ENCODE measurements around the gene ING4.

ING4 gene

DNA sequence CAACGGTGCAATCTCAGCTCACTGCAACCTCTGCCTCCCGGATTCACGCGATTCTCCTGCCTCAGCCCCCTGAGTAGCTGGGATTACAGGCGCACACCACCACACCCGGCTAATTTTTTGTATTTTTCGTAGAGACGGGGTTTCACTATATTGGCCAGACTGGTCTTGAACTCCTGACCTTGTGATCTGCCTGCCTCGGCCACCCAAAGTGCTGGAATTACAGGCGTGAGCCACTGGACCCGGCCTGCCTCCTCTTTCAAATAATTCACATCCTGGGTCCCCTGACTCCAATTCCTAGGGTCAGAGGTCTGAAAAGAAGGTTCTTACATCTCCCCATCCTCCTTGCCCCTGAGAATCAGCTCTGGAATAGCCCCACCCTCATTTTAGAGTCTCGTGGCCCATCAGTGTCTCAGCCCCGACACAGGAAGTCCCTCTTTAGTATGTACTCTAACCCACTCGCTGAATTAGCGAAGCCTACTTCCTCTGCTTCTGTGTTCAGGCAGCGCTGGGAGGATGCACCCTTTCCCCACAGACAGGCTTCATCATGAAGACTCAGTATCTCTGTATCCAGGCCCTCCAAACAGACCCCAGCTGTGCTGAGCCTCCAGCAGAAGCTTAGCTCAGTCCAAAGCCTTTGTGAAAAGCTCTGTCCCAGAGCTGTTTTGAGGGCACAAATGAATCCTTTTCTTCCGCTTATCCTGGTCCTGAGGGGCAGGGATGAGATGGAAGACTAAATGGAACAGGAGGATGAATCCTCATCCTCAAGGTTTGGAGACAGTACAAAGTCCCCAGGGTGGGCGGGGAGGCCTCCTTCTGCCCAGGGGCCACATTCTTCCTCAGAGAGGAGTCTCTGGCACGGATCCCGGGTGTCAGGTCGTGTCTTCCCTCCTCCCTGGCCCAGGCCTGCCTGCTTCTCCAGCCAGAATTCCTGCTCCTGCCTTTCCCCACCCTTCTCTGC is 30.6 kb downstream of the ING4 start:
- no peak for DNase-seq

DNA sequence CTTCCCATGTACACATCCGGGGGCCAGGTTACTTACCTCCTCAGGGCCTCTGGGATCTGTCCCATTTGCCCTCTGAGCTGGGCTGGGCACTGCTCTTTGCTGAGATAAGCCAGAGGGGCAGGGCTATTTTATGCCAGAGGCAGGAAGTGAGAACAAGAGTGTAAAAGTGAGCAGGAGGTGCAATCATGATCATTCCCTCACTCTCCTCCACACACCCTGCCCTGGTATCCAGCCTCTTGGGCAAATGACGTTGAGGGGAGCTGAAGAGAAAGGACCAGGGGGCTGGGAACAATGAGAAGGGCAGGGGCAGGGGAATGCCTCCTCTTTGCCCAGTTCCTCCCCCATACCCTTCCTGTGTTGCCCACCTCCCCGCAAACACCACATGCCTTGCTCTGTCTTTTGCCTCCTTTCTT is 31.4 kb downstream of the ING4 start:
- DNase-seq = no peak

DNA sequence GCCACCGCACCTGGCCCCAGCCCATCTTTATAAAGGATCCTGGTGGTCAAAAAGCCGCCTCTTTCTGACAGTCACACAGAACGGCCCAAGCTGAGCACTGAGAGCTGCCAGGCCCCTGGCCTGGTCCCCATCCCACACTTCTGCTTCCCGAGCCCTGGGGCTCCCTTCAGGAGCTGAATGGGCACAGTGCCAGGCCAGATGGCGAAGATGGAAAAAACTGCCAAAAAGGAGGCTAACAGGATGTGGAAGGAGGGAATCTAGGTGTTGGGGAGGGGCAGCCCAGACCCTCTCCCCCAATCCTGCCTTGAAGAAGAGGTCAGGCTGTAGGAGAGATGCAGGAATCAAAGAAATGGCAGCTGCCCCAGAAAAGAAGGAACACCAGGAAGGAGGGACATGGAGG is 32.2 kb downstream of the ING4 start:
- DNase-seq = no peak

DNA sequence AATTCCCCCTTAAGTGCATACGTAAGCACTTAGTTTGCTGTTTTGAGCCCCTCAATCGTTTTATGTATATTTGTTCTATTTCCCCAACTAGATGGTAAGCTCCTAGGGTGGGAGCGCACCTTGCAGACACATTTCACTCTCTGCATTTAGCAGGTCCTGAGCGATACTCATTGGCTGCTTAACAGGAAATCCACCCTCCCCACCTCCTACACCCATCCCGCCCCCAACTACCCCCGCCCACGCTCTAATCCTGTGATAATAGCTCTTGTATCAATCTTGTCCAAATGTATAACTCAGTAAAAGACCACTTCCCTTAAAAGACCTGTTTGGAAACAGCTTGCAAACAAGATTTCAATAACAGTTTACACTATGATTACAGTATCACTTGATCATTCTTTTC is 35.3 kb downstream of the ING4 start:
- no peak for DNase-seq

DNA sequence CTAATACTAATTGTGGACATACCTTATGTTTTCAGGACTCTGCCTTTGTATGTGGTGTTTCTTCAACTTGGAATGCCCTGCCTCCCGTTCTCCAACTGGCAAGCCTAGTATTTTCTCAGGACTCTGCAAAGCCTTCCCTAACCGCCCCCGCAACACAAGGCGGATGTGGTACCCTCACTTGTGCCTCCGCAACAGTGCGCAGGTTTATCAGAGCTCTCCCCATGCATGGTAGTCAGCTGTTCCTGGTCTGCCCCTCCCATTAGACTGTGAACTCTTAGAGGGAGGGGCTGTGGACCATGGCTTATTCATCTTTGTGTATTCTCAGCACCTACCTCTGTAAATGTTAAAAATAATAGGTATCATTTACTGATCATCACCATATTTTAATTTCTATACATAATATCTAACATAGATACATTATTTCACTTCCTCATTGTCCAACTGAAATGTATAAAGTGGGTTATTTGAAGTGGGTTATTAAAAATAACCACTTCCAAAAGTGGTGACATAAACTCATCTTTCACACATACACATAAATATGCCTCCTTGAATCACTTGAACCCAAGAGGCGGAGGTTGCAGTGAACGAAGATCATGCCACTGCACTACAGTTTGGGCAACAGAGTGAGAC is 36.1 kb downstream of the ING4 start:
- no peak for DNase-seq

DNA sequence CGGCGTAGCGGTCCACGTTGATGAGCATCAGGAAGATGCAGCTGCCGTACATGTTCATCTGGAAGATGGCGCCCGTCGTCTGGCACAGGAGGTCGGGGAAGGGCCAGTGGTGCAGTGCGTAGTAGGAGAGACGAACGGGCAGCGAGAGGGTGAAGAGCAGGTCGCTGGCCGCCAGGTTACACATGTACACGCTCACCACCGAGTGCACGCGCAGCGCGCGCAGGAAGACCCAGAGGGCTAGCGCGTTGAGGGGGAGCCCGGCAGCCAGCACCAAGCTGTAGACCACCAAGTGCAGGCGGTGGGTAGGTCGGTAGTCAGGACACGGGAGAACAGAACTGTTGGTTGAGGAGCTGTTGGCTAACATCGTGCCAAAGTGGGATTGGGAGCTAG is 42.0 kb downstream of the ING4 start:
- DNase-seq = no peak

DNA sequence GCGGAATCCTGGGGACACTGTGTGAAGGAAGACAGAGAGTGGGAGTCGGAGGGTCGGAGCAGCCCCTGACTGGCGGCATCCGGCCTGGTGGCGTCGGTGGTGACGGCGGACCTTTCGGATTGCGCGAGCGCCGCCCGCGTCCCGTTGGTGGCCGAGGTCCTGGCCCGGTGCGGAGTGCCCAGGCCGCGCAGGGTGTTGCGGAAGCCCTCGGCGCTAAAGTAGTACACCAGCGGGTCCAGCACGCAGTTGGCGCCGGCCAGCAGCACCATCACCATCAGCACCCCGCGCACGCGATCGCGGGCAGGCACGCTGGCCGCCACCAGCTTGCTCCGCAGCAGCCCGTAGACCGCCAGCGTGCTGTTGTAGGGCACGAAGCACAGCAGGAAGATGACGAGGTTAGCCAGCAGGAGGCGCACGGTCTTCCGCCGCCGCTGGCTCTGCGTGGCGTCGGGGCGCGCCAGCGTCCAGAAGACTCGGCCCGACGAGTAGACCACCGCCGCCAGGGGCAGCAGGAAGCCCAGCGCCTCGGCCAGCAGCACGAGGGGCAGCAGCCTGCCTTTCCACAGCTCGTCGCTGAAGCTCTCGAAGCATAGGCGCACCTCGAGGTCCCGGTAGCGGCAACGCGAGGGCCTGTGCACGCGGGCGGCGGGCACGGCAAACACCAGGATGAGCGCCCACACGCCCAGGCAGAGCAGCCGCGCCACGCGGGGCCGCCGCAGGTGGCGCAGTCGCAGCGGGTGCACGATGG is 42.6 kb downstream of the ING4 start:
- no peak for DNase-seq

DNA sequence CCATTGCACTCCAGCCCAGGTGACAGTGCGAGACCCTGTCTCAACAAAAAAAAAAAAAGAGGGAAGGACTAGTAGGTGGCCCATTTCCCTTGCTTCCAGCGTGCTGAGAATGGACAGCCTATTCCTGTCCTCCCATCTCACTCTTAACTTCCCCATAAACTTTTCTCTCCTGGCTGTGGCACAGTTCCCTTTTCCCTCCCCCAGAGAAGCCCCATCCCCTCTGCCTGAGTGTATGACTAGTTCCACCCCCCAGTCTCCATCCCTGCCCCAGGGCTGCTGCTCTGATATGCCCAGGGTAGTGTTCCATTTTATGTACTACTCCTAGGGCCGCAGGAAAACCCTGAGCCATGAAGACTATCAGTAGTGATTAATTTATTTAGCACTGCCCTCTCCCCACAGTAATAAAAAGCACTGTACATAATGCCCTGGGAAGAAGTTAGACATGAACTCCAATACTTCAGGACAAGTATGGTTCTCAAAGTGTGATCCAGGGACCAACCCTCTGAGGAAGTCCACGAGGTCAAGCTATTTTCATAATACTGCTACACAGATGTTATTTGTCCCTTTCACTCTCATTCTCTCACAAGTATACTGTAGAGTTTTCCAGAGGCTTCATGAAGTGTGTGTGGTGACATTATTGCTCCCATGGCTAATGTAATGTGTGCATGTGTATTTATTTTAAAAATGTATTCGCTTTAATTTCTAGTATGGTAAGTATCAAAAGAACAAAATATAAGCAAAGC is 44.3 kb downstream of the ING4 start:
- no peak for DNase-seq

DNA sequence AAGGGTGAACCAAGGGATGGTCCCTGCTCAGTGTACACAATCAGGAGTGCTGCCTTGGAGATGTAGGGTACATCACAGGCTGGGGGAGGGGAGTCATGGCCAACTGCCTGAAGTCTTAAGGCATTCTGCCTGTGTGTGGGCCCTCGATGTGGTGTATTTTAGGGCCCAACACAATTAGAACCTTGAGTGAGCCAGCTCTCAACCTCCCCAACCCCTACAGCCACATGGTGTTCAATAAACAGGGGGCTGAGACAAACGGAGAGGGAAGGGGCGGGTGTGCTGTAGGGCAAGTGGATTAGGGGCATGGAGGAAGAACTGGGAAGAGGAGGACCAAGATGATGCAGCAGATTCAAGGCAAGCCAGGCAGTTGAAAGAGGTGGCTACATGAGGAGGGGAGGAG is 47.1 kb downstream of the ING4 start:
- no peak for DNase-seq

DNA sequence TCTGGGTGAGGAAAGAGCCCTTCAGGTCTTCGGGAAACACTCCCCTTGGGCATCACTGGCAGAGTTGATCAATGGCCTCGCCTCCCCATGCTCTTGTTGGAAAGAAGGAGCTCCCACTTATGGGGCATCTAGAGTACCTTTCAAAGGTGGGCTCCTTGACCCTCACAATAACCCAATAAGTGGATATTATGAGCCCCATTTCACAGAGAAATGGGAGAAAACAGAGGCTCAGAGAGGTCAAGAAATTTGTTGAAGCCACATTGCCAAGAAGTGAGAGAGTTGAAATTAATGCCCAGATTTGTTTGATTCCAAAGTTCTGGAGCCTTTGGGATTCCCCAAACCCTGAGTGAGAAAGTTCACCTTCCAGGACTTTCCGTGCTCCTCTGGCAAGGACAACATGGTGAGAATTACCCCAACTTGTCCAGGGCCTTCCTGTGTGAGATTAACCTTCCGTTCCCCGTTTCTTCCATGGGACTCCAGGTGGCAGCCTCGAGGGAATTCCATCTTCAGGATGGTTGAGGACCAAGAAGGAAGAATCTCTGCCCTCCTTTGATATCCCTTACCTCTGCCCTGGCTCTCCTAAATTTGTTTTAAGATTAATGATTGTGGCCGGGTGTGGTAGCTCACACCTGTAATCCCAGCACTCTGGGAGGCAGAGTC is 48.3 kb downstream of the ING4 start:
- no peak for DNase-seq

DNA sequence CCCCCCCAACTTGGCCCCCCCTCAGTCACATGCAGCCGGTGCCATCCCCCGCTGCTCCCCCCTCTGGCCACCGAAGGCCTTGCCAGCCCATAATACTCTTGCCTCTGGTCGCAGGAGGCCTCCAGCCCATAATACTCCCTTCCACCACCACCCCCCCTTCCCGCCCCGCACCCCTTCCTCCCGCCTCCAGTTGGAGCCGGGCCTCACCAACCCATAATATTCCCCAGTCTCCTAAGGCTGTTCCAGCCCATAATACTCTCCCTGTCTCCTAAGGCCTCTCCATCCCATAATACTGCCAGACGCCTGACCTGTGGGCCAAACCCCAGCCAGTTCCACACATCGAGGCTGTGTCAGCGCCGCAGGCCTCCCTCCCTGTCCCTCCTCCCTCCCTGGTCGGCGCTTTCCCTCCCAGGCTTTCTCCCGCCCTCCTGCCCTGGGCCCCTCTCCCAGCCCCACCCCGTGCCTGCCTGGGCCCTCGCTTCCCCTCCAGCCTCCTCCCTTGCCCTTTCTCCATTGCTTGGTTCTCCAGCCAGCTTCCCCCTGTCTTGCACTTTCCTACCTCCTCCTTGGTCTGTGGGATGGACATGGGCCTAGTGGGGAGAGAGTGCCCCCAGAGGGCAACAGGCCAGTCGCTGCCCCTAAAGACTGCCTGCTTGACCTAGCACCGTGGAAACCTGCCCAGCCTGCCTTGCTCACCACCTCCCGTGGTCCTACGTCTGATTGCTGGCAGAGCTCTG is 49.0 kb downstream of the ING4 start:
- peak; percentile 90 for DNase-seq

DNA sequence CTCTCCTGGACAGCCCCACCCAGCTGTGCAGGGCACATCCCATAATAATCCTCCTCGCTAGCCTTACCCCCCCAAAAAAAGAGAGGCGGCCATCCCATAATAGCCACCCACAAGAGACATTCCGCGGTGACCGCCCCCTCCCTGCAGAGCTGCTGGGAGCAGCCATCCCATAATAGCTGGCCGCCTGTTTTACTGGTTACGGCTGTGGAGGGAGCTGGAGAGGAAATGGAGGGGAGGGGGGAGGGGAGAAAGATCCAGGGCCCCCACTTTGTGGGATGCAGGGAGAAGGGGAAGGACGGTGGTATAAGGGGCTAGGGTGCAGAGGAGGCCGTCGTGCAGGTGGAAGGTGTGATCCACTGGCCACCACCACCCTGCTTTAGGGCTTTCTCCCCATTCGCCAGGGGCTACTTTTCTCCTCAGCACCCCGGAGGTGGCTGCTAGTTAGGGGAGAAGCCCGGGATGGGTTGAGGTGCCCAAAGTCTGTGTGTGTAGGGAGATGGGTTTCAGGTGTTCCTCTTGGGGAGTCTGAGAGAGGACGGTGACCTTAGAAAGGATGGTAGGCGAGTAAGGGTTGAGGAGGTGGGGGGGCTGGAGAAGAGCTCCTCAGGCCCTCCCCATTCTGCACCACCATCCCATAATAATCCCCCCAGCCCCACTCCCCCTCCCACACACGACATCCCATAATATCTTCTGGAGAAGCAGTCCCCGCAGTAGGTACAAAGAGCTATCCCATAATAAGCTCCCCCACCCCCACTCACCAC is 49.7 kb downstream of the ING4 start:
- DNase-seq = peak; percentile 67

DNA sequence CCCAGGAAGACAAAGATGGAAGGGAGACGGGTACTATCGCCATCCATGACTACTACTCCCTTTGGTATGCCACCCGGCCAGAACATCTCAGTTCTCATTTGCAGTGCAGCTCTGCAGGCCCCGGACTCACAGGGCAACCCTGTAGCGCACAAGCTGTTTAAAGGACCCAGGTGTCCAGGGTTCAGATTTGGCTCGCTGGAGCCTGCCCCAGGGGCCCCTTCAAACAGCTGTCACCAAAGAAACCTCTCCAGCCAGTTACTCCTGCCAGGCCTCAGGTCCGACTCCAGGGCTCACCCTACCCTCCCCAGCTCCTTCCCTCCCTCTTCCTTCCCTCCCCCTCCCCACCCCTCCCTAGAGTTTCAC is 50.3 kb downstream of the ING4 start:
- no peak for DNase-seq

DNA sequence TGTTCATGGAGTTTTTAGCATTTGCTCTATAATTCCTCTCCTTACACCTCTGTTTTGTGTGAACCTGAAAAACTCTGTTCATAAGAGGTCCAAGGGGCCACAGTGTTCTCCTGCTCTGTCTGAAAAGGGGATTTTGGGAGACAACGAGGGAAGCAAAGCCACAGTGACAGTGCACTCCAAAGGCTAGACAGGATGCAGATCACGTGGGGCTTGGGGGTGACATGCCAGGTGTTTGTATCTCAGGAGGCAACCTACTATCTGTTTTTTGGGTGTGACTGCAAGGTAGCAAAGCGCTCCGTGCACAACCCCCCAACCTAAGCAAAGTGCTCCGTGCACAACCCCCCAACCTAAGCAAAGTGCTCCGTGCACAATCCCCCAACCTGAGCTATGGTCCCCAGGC is 50.7 kb downstream of the ING4 start:
- DNase-seq = no peak

DNA sequence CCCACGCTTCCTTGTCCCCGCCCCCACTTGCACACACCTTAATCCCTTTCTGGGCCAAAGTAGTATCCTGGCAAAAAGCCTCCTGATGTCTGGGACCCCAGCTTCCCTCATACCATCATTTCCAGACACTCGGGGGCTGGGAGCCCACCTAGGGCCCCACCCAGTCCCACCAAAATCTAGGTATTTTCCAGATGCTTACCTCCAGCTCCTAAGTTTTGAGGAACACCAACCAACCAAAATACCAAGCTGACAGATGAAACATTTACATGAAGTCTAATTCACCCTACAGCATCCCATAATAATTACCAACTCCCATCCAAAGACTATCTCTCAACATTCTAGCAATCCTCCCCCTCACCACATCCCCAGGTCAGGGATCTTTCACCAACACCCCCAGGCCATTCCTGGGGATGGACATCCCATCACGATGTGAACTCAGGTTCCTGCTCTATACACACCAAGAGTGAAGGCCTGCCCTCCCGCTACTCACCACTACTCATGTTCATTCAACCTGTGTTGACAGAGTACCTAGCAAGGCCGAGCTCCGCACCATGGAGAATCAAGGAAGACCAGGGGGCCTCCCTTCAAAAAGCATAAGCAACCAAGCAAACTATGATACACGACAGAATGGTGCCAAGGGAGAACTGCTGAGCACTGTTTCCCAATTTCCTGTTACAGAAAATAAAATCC is 54.2 kb downstream of the ING4 start:
- DNase-seq = no peak

DNA sequence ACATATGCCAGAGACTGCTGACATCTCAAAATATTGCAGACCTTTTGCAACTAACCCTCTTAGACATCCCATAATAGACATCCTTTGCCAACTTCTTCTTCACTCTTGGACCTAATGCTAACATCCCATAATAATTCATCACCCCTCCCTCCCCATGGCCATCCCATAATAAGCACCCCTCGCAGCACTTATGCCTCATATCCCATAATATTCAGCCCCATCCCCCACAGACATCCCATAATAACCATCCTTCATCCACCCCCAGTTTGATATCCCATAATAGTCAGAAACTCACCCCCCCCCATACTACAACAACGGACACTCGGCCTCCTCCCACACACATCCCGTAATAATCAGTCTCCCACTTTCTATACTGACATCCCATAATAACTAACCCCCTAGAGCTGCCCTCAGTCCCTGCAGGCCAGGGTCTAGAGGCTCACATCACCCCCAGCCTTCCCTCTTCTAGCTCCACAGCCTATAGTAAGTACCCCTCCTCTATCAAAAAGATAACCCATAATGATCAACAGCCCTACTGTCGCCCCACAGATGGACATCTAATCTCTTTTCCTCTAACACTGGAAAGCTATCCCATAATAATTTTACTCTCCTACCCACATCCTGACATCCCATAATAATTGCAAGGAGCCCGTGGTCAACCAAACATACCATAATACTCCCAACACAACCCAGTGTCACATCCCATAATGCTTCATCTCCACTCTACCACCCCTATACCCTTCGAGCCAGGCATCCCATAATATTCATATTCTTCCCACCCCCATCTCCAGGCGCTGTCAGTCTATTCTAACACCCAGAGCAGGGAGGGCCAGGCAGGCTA is 54.9 kb downstream of the ING4 start:
- DNase-seq = peak; percentile 59

DNA sequence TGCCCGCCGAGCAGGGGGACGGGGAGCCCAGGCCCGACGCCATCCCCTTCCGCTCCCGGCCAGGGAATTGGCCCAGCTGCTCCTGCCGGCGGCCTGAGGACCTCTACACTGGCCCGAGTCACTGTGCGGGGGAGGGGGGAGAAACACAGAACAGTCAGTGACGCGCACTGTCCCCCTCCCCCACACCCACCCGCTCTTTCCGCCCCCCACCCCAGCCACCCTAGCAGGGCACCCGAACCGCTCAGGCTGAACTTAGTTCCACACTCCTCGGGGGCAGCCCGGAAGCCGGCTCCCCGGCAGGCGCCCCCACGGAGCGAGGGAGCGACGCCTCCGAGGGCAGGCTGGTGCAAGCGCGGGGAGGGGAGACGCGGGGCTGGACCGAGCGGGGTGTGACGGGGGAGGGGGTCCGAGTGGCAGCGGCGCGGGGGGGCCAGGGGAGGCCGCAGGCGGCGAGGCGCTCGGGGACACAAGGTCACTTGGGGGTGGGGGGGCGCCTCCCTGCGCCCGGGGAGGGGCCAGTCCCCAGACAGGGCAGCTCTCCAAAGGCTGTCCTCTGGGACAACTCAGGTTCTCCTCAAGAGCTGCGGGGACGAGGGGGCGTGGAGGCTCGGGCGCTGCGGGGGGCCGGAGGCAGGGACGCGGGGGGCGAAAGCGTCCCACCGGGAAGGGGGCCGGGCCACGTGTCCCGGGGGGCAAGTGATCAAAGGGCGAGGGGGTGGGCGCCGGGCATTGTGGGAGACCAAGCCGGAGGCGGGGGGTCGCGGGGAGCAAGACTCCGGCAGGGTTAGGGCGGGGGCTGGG is 56.4 kb downstream of the ING4 start:
- DNase-seq = no peak

Data from NCI-H2081 treated with DMSO at 0.1 percent for 48 hours (cell line).